NCI-H510A (cell line): Measurements from ENCODE around the gene CPVL.
A peak's percentile ranks its signal among the peaks of the same experiment; 100 is the strongest.

ENCODE experiments used
- DNase-seq: peaks from one replicate; lab custom pipeline; 2025; lab: John Stamatoyannopoulos, UW

The CPVL gene

GRCh38 chr7:28973591-28973990, 172.7 kb downstream of the CPVL start:
- no peak for DNase-seq

- no peak for DNase-seq
These were observed 182.3 kb downstream of the CPVL start for GRCh38 chr7:28964056-28964455.

- DNase-seq, result no peak
These were observed 184.4 kb downstream of the CPVL start for GRCh38 chr7:28961972-28962371.

GRCh38 chr7:28960071-28960840, 186.1 kb downstream of the CPVL start:
- no peak for DNase-seq

GRCh38 chr7:28958980-28959347, 187.4 kb downstream of the CPVL start:
- DNase-seq, result no peak

- DNase-seq, result peak; percentile 53
These were observed 187.9 kb downstream of the CPVL start, which contains the start of gene TRIL for GRCh38 chr7:28958235-28958979. Gene TRIL, minus strand, starts transcription at chr7:28958330. Its CDS starts 284 bp downstream, at chr7:28958046.

GRCh38 chr7:28957751-28958234, 188.5 kb downstream of the CPVL start:
- no peak for DNase-seq

GRCh38 chr7:28957064-28957750, 189.1 kb downstream of the CPVL start:
- DNase-seq, result peak; percentile 48

- peak; percentile 68 for DNase-seq
These were observed 189.7 kb downstream of the CPVL start for GRCh38 chr7:28956608-28957063.

GRCh38 chr7:28955718-28956607, 190.4 kb downstream of the CPVL start:
- DNase-seq, result peak; percentile 45

GRCh38 chr7:28955356-28955717, 191.0 kb downstream of the CPVL start:
- no peak for DNase-seq

GRCh38 chr7:28954946-28955345, 191.4 kb downstream of the CPVL start:
- no peak for DNase-seq

- DNase-seq, result no peak
These were observed 191.9 kb downstream of the CPVL start for GRCh38 chr7:28954471-28954870.

GRCh38 chr7:28953633-28954032, 192.7 kb downstream of the CPVL start:
- DNase-seq, result no peak
